ENCODE results near the gene BICD2.

DNA sequence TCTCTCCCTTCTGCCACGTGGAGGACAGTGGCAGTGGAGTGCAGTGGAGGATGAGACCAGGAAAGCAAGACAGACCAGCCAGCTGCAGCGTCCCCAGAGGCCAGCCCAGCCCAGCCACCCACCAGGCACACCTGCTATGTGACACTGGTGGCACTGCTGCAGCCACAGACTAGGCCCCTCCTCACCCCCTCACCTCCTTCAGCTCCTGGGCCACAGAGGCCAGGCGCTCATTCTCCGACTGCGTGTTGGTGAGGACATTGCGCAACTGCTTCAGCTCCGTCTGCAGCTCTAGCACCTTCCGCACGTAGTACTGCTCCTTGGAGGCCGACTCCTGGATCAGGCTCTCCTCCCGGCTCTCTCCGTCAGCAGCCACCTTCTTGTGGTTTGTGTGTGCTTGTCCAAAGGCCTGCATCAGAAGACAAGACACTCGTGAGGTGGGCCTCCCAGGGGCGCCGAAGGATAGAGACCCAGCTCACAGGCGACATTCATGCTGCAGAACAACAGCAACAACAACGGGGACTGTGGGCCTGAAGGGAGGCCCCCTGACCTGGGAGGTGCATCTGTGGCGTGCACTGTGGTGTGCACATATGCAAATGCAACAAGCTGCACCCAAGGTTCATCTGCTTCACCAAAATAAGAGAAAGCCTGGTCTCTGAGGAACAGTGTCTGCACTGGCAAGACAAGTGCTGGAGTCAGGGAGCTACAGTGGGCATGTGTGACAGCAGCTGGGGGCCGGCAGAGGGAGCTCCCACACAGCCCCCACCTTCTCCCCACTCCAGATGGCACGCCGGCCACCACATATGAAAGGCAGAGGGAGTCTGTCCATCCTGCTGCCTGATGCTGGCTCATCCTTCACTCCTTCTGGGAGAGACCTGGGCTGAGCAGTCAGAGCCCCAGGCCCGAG is 35.5 kb downstream of the BICD2 start:
- TF ChIP-seq, protein P1, sequence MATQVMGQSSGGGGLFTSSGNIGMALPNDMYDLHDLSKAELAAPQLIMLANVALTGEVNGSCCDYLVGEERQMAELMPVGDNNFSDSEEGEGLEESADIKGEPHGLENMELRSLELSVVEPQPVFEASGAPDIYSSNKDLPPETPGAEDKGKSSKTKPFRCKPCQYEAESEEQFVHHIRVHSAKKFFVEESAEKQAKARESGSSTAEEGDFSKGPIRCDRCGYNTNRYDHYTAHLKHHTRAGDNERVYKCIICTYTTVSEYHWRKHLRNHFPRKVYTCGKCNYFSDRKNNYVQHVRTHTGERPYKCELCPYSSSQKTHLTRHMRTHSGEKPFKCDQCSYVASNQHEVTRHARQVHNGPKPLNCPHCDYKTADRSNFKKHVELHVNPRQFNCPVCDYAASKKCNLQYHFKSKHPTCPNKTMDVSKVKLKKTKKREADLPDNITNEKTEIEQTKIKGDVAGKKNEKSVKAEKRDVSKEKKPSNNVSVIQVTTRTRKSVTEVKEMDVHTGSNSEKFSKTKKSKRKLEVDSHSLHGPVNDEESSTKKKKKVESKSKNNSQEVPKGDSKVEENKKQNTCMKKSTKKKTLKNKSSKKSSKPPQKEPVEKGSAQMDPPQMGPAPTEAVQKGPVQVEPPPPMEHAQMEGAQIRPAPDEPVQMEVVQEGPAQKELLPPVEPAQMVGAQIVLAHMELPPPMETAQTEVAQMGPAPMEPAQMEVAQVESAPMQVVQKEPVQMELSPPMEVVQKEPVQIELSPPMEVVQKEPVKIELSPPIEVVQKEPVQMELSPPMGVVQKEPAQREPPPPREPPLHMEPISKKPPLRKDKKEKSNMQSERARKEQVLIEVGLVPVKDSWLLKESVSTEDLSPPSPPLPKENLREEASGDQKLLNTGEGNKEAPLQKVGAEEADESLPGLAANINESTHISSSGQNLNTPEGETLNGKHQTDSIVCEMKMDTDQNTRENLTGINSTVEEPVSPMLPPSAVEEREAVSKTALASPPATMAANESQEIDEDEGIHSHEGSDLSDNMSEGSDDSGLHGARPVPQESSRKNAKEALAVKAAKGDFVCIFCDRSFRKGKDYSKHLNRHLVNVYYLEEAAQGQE (IDR thresholded peaks at IDR 0.05): no peak
- TF ChIP-seq, protein P2, sequence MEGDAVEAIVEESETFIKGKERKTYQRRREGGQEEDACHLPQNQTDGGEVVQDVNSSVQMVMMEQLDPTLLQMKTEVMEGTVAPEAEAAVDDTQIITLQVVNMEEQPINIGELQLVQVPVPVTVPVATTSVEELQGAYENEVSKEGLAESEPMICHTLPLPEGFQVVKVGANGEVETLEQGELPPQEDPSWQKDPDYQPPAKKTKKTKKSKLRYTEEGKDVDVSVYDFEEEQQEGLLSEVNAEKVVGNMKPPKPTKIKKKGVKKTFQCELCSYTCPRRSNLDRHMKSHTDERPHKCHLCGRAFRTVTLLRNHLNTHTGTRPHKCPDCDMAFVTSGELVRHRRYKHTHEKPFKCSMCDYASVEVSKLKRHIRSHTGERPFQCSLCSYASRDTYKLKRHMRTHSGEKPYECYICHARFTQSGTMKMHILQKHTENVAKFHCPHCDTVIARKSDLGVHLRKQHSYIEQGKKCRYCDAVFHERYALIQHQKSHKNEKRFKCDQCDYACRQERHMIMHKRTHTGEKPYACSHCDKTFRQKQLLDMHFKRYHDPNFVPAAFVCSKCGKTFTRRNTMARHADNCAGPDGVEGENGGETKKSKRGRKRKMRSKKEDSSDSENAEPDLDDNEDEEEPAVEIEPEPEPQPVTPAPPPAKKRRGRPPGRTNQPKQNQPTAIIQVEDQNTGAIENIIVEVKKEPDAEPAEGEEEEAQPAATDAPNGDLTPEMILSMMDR (IDR thresholded peaks at IDR 0.05; ENCODE audit: low read depth, low read length, missing input control): no peak
- TF ChIP-seq, protein P3, sequence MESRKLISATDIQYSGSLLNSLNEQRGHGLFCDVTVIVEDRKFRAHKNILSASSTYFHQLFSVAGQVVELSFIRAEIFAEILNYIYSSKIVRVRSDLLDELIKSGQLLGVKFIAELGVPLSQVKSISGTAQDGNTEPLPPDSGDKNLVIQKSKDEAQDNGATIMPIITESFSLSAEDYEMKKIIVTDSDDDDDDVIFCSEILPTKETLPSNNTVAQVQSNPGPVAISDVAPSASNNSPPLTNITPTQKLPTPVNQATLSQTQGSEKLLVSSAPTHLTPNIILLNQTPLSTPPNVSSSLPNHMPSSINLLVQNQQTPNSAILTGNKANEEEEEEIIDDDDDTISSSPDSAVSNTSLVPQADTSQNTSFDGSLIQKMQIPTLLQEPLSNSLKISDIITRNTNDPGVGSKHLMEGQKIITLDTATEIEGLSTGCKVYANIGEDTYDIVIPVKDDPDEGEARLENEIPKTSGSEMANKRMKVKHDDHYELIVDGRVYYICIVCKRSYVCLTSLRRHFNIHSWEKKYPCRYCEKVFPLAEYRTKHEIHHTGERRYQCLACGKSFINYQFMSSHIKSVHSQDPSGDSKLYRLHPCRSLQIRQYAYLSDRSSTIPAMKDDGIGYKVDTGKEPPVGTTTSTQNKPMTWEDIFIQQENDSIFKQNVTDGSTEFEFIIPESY (IDR thresholded peaks at IDR 0.05): no peak
- no peak for TF ChIP-seq YY1 (IDR thresholded peaks at IDR 0.05)
